ENCODE data around the gene ZNF488.
A peak's percentile ranks its signal among the peaks of the same experiment; 100 is the strongest.

ZNF488 gene

GRCh38 chr10:47381427-47382379 lies 2.4 kb downstream of the ZNF488 start:
- no peak for DNase-seq

DNA sequence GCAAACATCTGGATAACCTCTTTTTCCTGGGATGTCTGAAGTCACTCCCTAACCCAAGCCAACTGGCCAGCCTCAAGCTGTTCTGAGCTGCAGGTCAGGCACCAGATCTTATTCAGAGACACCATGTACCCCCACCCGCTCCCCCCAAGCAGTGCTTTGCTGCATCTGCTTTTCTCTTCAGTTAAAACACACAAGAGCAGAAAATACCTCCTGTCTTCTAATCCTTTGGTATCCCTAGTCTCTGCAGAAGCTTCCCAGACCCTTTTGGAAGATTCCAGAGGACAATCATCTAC lies 3.0 kb downstream of the ZNF488 start:
- DNase-seq = no peak

DNA sequence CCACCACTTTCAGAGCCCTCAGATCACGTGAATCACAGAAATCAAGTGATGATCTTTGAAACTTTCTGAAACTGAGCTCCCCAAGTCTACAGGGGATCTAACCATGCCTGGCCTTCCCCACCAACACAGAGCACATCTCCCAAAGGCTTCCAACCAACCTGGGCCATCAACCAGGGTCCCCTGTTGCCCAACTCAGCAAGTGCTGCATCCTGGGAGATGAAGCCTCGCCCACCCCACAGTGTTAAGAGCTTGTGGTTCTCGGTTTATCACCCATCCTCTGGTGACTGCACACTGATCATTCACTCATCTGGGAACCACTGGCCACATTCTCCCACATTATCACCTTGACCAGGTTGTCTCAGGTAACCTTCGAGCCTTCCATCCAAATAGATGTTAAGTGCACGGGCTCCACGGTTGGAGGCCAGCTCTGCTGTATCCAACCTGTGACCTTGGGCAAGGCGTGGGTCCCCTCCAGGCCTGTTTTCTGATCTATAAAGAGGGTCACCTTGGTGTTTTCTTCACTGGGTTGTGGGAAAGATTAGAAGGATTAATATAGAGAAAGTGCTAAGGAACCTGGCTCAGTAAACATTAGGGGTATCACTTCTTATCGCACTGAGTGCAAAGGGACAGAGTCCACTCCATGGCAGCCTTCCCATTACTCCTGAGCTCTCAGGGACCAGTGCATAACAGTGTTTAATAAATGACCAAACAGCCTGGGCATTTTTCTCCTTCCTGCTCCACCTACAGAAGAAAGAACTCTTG lies 3.6 kb downstream of the ZNF488 start:
- no peak for DNase-seq

DNA sequence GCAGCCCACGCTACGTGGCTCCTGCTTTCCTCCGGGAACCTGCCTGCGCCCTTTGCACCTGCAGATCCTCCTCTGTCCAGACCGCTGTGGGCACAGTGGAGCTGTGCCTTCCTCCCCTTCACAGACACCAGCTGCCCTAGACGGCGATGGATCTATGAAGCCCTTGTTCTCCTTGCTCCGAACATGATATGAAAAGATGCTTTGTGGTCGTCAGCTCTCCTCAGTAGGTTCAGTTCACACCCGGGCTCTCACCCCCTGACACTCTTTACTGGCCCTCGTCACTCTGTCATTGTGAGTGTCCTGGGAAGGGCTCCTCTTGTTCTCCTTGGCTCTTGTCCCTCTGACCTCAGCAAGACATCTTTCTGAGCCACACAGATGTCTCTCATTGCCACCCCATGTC lies 4.2 kb downstream of the ZNF488 start:
- DNase-seq = no peak

GRCh38 chr10:47379445-47379785 lies 4.7 kb downstream of the ZNF488 start:
- no peak for DNase-seq

DNA sequence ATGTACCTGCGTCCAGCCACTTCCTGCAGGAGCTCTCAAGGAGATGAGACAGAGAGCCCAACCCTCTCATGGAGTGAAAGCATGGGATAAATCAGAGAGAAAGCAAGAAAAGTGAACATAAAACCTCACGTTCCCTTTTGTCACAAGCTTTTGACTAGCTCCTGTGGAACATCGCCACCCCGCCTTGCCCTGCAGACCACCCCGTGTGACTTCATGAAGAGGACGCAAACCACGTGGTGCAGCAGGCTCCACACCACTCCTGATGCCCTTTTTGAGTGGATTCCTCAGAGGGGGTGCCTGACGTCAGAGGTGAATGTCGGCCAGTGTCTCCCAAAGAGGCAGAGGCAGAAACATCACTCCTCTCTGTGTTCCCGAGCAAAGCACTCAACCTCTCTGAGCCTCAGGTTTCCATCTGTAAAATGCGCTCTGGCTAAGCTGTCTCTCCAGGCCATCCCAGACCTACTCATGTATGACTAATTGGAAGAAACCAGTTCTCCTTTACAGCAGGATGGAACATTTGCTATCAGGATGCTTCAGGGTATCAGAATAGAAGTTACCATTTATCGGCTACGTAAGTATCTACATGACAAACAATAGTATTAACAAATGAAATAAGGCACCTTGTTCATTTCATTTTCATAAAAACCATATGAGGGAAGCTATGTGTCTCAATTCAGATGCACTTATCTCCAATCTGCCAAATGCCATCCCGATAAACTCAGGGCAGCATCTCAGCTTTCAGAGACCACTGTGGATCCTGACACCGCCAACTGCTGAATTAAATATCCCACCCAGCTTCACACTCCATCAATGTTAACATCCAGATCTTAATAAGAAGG lies 5.3 kb downstream of the ZNF488 start:
- no peak for DNase-seq

- no peak for DNase-seq
These were observed 5.9 kb downstream of the ZNF488 start for GRCh38 chr10:47378183-47378510.

- no peak for DNase-seq
These were observed 7.4 kb downstream of the ZNF488 start for GRCh38 chr10:47376522-47377220.

DNA sequence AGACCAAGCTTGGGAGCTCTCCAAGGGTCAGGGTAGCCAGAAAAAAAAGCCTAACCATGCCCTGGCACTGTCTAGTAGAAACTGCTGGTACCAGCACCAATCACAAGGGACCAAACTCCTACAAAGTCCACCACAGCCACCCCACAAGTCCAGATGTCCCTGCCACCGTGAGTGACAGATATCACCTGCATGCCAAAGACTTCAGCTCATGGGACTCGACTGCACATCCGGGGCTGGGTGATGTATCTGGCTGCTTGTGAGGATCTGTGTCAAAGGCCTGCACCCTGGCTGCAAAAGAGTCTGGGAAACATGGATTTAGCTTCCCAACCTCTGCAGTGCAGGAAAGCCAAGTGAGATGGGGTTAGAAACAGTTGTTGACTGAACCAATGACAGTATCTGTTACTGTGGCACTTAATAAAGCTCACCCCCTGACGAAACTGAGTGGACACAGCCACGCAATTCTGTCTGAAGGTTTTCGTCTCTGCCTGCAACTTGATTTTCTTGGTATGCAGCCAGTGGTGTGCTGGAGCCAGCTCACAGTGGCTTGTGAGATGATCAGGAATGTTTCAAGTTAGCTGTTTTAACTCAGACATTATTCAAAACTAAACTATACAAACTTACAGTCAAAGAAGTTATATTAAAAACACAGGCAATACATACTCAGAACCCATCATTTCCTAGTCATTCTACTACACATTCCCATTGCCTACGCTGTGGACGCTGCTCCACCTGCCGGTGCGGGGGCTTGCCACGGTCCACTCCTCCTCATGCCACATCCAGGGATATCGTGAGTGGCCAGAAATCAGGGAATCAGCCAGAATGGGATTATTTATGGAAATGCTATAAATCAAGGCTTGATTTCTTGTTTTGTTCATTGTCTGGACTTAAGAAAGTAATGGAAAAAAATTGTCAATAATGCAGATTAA lies 9.2 kb downstream of the ZNF488 start:
- DNase-seq = peak; percentile 35

DNA sequence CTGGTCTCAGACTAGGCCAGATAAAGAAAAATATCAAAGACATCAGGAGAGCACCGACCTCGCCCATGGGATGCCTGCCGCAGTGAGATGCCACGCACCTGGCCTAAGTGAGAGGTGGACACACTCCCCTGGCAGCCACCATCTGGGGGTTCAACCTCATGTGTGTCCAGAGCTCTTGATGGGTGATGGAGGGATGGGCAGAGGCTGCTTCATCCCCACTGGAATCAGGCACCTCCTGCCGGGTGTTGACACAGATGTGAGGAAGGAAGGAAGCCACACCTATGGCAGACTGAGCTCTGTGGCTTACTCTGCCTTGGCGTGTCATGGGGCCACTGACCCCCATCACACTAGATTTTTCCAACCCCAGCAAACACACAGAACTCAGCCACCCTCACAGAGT lies 11.4 kb downstream of the ZNF488 start:
- no peak for DNase-seq

DNA sequence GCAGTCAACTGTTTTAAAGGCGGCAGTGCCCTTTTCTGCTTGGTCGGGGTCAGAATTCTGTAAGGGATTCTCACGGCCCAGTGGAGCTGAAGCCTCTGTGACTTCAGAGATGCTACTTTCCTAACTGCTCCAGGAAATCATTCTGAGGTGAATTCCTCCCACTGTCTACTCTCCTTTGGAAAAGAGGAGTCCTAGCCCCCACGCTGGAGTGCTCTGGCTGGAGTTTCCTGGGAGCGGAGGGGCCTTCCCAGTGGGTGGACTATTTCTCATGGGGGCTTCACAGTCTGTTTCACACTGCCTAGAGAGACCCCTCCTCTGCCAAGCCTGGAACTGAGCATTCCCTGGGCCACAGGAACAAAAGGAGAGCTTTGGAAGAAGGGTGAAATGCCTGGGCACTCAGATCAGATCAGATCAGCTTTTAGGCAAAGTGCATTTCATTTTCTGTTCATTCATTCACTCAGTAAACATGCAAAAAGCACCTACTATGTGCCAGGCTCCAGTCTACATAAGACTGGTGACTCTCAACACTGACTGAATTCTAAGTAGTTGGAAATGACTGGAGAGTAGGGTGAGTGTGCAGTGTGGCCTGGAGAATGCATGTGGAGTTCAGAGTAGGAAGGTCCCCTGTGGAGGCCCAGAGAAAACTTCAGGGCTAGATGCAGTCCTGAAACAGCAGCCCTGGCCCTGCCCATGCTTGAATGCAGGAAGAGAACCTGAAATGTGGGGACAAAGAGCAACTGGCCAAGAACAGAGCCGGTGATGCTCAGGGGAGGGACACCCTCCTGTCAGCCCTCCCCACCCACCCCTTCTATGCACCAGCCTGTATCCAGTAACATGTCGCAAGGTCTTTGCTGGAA lies 12.2 kb downstream of the ZNF488 start:
- no peak for DNase-seq

DNA sequence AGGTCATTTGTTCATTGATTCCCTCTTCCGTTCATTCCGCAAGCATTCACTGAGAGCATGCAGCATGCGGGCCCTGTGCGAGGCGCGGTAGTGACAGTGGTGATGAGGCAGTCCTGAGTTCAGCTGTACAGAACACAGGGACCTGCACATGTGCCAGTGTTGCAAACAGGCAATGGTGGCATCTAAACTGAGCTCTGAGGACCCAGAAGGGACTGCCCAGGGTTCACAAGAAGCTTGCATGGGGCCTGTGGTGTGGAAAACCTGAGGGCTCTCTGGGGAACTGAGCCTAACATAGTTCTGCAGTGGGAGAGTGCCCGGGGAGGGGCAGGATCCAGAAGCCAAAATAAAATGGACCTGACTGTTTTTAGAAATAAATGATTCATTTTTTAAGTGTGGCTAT lies 13.2 kb downstream of the ZNF488 start:
- no peak for DNase-seq

GRCh38 chr10:47370015-47370767 lies 13.9 kb downstream of the ZNF488 start:
- DNase-seq = no peak

DNA sequence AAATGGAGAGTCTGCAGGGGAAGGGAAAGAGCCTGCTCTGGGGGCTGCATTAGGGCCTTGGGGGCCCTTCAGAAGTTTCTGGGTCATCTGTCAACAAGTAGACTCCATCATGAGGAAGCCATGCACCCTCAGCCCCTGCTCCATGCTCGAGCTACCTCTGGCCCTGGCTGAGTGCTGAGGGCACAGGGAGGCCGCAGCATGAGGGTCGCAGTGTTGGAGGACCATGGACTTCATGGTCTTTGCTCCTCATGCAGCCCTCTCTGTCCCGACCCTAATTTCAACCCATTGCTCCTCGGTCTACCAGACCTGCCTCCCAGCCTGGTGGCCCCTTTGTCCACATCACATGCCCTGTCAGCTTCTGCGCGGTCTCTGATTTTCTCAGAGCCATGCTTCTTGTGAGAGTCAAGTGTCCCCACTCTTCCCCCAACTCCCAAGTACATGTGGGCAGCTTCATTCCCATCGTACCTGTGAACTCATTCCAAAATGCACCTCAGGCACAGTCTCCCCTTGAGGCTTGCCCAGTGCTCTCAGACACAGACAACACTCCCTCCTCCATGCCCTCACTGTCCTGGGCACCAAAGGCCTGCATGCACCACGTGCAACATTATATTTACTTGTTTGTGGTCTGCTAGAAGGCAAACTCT lies 14.7 kb downstream of the ZNF488 start:
- no peak for DNase-seq

GRCh38 chr10:47368431-47369180 lies 15.5 kb downstream of the ZNF488 start:
- no peak for DNase-seq

- no peak for DNase-seq
These were observed 16.4 kb downstream of the ZNF488 start for GRCh38 chr10:47367646-47368045.

DNA sequence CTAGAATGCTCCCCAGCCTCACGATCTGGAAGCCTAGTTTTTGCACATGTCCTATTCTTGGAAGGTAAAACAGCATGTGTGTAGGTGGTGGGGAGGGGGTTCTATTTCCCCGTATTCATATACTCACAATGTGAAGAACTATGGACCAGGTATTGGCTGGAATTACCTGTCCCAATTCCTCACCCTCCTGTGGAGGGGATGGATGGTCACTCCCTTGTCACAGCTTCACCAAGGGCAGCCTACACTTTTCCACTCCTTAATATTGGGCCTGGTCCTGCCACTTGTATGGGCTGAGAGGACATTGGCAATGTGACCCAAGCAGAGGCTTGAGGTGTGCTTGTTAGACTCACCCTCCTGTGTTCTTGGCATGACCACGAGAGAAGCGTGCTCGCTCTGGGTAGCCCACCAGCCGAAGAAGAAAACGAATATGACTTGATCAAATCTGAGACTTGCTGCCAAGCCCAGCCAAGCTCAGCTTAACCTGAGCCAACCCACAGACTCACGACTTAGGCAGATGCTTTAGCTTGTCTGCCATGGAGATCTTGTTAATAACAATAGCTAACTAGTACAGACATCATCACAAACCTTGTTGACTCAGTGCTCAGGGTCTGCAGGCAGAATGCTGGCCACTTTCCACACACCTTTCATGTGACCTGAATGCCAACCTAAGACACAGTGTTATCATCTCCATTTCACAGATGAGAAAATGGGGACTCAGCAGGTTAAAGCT lies 17.2 kb downstream of the ZNF488 start:
- DNase-seq = no peak

- no peak for DNase-seq
These were observed 17.9 kb downstream of the ZNF488 start for GRCh38 chr10:47366181-47366631.

Data from fibroblast of skin of right biceps (primary cell).